Ureter (tissue), 1 donor: ENCODE data around the gene FGD4. TPM values are rescaled to one million over a fixed set of nuclear protein-coding genes. Genes with fewer than 3 reads are reported as not detected.
A peak's percentile ranks its signal among the peaks of the same experiment; 100 is the strongest.

Experiments used
- DNase-seq: peaks from one replicate; pipeline ENCODE4 v3.0.0-alpha.2; 2020; ENCODE audit warnings: low spot score
- total RNA-seq: library from RNA; stranded (reverse); gene quantifications from one replicate; pipeline ENCODE4 v1.2.4, GENCODE V29; 2023
- donor health status: DM: yes; HTN: yes; CAD: no.

Gene FGD4
- total RNA-seq: 26.3 TPM

DNA sequence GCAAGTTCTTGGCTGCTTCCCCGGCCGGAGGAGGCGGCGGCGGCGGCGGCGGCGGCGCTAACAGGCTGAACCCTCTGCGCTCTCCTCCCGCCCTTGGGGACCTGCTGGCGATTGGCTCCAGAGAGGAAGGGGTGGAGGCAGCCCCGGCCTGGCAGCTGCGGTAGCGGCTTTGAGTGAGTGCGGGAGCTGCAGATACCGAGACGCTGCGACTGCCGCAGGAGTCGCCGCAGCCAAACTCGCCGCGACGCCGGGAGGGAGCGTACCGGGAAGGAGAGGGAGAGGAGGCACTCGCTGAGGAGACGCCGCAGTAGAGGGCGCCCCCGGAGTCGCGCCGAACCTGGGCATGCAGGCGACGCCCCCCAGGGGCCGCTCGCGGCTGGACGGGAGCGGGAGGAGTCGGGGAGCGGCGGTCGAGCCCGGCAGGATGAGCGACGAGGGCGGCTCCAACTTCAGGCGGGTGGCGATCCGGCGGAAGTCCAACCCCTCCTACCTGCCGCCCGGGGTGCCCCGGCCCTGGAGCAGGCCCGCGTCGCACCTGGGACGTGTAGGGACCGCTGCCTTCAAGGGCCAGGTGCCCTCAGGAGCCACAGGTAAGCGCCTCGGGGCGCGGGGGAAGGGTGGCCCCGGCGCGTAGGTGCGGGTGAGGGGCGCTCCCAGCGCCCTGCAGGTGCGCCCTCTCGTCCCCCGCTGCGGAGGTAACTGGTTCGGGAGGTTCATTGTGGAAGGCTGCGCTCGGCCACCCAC, at the start of gene FGD4:
Gene FGD4, plus strand, starts transcription at position 189 of the 744 bp plus-strand sequence.
- DNase-seq: peak; percentile 85

DNA sequence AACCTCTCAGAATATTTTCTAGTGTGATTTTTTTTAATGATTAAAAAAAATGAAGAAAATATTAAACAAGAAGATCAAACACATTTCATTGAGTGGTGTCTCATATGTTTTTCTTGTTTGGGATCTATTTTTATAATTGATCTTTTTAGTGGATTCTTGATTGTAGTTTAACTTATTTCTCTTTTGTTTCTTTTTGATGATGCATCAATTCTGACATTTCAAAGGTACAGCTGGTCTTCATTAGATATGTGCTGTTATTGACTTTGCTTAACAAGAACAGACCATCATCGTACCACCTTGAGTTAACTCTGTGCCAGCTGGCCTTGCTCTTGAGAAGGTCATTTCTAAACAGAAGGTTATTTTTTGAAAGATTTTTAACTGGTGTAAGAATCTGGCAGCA, 45.8 kb upstream of the FGD4 start:
- no peak for DNase-seq

GRCh38 chr12:32357601-32358249, 41.6 kb upstream of the FGD4 start:
- no peak for DNase-seq

GRCh38 chr12:32360956-32361355, 38.4 kb upstream of the FGD4 start:
- no peak for DNase-seq

DNA sequence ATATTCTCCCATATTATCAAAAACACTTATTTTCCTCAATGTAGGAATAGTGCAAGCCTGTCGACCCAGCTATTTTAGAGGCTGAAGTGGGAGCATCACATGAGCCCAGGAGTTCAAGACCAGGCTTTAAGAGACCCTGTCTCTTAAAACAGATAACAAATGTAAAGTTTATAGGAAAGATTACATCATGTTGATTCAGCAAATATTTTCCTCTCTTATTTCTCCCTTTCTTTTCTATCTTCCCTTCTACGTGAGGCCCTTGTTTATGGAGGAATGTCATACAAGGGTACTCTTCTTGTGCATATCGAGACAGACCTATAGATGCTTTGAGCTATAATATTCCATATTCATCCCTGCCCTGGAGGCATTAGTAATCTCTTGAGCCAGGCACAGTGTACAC, 36.5 kb upstream of the FGD4 start:
- no peak for DNase-seq

- peak; percentile 59 for DNase-seq
Measured at GRCh38 chr12:32365473-32366064, 33.8 kb upstream of the FGD4 start.

- DNase-seq: no peak
Measured at GRCh38 chr12:32366714-32367113, 32.6 kb upstream of the FGD4 start.

GRCh38 chr12:32367381-32367780, 32.0 kb upstream of the FGD4 start:
- no peak for DNase-seq

GRCh38 chr12:32369202-32369601, 30.2 kb upstream of the FGD4 start:
- DNase-seq: no peak

- DNase-seq: no peak
Measured at GRCh38 chr12:32377344-32378055, 21.9 kb upstream of the FGD4 start.

GRCh38 chr12:32379213-32379612, 20.1 kb upstream of the FGD4 start:
- DNase-seq: no peak

DNA sequence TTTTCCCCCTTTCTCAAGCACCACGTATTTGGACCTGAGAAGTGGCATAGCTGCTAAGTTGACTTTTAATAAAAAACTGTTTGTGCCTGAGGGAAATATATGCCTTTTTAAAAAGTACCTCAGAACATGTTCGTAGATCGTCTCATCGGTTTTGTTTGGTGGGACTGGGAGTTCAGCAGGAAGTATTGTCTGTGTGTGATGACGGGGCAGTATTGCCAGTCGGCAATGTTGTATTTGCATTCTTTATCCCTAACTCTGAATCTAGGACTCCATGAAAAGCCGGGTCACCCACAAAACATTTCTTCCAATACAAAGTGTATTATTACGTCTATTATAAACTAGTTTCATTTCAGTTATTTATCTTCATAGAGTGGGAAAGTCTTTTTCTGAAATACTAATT, 19.7 kb upstream of the FGD4 start:
- no peak for DNase-seq

DNA sequence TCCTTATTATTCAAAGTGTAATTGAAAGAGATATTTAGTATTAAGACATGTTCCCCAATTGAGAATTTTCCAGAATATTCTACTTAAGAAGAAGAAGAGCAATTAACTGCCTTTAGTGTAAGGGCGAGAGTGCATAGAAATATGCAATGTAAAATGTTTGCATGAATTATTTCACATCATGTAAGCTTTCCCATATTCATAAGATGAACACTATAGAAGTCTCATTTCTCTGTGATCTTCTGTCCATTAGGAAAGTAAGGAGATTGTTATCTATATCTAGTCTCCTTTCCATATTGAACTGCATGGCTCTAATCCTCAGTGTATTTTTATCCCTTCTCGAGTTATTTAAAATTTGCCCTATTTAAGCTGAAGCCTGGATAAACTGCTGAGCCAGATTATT, 17.1 kb upstream of the FGD4 start:
- no peak for DNase-seq

GRCh38 chr12:32390572-32391219, 8.7 kb upstream of the FGD4 start:
- no peak for DNase-seq

GRCh38 chr12:32395026-32395425, 4.3 kb upstream of the FGD4 start:
- DNase-seq: no peak

DNA sequence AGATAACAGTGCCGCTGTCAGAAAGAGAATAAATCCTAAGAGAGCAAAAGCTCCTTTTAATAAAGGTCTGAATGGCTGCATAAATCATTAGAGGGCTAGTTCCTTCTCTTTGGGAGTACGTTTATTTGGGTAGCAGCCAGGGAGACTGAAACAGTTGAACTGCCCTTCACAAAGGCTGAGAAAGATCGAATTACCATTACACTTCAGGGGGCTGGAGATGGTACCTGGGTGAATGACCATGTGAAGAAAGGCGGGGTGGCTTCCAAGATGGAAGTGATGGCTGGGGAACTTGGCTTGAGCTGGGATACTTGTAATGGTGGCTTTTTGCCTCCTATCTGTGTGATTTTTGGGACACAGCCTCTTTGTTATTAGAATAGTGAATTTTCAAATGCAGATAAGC, 1.7 kb upstream of the FGD4 start:
- no peak for DNase-seq

GRCh38 chr12:32398181-32398580, 1.2 kb upstream of the FGD4 start:
- DNase-seq: no peak

DNA sequence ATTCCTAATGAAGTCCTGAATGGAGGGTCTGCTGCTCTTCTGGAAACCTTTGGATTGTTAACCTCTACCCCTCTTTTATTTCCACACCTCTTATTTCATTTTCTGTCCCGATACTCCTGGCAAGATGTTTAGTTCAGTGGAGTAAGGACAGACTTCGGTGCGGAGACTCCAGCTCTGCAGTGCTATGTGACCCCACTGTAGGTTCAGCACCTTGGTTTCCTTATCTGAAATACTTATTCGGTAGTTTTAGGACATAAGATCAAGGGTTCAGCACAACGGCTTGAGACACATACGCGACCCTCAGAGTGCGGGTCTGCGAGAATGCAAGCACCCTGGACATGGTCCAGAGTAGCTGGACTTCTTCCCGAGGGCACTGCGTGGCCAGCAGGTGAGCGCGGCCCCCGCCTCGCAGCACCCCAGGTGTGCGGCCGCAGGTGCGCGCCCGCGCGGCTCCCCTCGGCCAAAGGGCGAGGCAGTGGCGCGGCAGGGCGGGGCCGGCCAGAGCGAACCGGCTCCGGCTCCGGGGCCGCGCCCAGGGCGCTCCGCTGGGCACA, 465 bp upstream of the FGD4 start:
- DNase-seq: no peak

DNA sequence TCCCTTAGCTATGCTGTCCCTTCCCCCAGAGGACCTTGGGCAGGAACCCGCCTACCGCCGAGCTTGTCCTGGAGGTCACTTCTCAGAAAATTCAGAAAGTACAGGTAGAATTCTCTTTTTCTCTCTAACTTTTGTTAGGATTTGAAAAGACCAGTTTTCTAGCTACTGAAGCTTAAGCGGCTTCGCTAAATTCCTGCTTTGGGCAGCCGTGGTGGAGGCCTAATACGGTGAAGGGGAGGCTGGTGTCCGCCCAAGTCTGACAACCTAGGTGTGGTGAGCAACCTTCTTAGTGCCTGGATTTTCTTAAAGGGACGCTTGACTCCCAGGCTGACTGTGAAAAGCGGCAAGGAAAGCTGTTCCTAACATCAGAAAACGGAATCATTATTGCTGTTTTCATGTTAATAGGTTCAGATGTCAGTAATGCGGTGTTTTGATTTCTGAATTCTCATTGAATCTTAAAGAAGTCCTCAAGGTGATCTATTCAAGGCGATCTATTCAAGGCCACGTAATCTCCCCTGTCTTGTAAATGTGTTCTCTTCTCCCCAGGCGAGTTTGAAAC, 835 bp downstream of the FGD4 start:
- no peak for DNase-seq

DNA sequence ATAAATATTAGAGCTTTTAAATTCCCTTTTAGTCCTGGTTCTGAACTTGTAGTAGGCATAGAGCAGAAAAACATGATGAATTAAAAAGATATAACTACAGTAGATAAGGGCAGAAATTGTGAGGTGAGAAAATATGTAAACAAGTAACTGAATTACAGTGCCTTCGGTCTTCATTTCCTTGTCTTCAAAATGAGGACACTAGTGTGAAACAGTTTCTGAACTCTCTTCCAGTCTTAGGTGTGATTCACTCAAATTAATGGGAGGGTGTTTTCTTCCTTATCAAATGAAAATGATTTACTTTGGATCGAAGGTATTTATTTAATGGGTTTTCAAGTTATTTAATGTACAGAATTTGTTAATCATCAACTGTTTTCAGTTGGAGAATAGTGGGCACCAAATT, 1.5 kb downstream of the FGD4 start:
- DNase-seq: no peak

DNA sequence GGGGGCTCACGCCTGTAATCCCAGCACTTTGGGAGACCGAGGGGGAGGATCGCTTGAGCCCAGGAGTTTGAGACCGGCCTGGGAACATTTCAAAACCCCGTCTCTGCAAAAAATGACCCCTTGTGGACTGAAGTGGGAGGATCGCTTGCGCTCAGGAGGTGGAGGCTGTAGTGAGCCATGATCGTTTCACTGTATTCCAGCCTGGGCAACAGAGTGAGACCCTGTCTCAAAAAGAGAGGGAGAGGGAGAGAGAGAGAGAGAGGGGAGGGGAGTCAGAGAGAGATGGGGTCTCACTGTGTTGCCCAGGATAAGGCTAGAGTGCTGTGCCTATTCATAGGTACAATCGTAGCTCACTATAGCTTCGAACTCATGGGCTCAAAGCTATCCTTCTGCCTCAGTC, 2.8 kb downstream of the FGD4 start:
- DNase-seq: no peak
